Cardiac septum (tissue), 1 donor: ENCODE data around the gene TMEM140. TPM values are rescaled to one million over a fixed set of nuclear protein-coding genes. Genes with fewer than 3 reads are reported as not detected.

Experiments used
- DNase-seq: peaks from one replicate; pipeline ENCODE4 v3.0.0-alpha.2; 2020; ENCODE audit warnings: low spot score
- intact Hi-C: fragments of 100-400 bp; cut with DNase I; formaldehyde crosslinking; loops from one replicate; pipeline ENCODE4 v1.14.0; 2022
- total RNA-seq: library from RNA; stranded (reverse); fragmentation: NEBNext Ultra II Directional; extraction: Animal tissue kit (Norgen Biotek cat#: 25700); gene quantifications from one replicate; pipeline ENCODE4 v1.2.1, GENCODE V29; 2021
- donor health status: DM: no; HTN: no; CAD: no.

TMEM140 gene
- total RNA-seq, 1 donor from 2014 or later = 15.2 TPM

- no peak for DNase-seq
- intact Hi-C loops = no loop called here
These were observed 6.9 kb downstream of the TMEM140 start for GRCh38 chr7:135154734-135155133.

- no peak for DNase-seq
- intact Hi-C loops = no loop called here
These were observed 8.4 kb downstream of the TMEM140 start for GRCh38 chr7:135156290-135156689.

DNA sequence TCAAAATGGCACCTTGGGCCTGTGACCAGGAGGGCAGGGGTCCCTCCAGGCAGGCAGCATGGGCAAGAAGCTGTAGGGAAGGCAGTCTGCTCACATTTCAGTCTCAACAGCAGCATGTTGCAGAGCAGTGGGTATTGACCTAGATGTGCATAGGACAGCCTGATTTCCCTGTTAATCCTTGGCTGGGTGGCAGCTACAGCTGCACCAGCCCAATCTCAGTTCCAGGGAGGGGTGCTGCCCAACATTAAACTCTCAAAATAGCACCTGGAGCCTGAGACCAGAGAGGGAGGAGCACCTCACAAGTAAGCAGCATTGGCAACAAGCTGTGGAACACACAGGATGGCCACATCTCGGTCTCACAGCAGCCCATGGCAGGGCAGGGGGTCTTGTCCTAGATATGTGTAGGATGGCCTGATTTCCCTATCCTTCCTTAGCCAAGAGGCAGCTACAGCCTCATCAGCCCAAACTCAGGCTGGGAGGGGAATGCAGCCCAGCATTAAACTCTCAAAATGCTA is 10.3 kb downstream of the TMEM140 start:
- no peak for DNase-seq
- intact Hi-C loops = no loop called here

DNA sequence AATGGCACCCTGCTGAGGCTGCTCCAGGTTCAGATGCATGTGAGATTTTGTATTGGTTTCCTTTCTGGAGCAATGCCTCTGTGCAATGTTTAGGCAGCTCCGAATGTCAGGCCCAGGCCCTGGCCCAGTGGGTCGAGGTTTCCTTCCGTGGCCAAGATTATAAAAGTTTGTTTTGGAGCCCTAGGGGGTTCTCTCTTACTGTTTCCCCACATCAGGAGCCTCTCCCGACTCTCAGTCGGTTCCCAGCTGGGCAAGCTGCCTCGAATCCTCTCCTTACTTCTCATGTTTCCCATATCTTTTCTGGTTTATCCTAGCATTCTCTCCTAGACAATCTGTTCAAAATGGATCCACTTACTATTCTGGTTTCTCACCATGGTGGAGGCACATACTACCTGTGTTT is 11.0 kb downstream of the TMEM140 start:
- no peak for DNase-seq
- intact Hi-C loops = no loop called here

- no peak for DNase-seq
- intact Hi-C loops = loop anchor here (2.0 kb wide), 1 partner anchor 13 kb away; no protein-coding TSS in a partner anchor
These were observed 11.7 kb downstream of the TMEM140 start for GRCh38 chr7:135159359-135160085.

DNA sequence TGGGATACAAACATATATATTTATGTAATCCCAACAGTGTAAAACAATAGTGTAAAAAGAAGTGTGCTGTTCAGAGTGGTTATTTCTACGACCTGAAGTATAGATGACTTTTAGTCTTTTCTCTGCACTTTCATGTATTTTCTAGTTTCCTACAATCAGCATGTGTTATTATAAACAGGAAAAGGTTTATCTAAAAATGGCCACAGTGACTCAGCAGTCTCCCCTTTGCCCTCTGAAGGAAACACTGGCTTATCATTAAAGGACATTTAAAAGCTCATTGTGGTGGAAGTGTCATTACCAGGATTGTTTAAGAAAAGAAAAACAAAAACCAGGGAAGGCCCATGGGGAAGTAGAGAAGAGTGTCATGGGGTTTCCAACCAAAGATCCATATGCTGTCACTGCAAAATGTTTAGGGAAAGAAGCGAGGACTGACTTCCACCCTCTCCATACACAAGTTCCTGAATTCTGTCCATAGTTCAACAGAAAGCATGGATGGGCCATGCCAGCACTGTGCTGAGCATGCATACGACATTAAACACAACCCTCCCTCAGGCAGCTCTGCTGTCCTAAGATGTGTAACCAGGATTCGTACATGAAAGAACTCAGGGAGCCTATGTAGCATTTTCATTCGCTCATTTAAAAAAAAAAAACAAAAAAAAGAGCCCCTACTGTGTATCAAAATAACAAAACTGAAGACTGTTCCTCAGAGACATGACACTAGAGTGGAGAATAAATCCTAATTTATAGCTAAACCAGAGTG is 12.4 kb downstream of the TMEM140 start:
- no peak for DNase-seq
- intact Hi-C loops = loop anchor here (2.0 kb wide), 1 partner anchor 13 kb away; no protein-coding TSS in a partner anchor

- intact Hi-C loops = loop anchor here (2.0 kb wide), 1 partner anchor 14 kb away; no protein-coding TSS in a partner anchor
- no peak for DNase-seq
These were observed 13.2 kb downstream of the TMEM140 start for GRCh38 chr7:135160858-135161653.

DNA sequence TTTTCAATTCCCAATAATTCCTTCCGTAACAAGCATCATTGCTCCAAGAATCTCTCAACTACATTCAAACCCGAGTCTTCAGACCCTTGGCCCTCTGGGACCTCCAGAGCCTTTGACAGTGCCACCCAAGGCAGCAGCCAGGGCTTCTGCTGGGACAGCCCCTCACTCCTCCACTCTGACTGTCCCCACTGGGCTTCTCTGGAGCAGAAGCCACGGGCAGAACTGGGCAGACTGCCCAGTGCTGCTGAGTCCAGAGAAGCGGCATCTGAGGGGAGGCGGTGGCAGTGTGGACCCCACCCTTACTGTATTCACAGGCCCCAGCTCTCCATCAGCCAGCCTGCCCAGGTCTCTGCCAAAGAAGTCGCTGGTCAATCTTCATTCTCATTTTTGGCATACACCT is 13.8 kb downstream of the TMEM140 start:
- intact Hi-C loops = loop anchor here (2.0 kb wide), 1 partner anchor 15 kb away; no protein-coding TSS in a partner anchor
- no peak for DNase-seq

DNA sequence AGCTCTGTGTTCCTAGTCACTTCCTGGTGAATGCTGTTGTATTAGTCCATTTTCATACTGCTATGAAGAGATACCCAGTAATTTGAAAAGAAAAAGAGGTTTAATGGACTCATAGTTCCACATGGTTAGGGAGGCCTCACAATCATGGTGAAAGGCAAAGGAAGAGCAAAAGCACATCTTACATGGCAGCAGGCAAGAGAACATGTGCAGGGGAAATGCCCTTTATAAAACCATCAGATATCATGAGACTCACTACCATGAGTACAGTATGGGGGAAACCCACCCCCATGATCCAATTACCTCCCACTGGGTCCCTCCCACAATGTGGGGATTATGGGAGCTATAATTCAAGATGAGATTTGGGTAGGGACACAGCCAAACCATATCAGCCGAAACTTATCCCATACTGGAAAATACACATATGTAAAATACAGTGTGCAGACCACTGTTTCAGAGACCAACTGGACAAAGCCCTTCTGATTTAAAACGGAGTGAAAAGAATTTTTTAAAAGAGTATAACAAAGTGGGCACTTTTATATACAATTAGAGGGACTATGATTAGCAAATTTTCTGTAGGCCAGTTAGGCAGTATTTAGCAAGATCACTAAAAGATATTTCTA is 14.6 kb downstream of the TMEM140 start:
- DNase-seq = no peak
- intact Hi-C loops = no loop called here

DNA sequence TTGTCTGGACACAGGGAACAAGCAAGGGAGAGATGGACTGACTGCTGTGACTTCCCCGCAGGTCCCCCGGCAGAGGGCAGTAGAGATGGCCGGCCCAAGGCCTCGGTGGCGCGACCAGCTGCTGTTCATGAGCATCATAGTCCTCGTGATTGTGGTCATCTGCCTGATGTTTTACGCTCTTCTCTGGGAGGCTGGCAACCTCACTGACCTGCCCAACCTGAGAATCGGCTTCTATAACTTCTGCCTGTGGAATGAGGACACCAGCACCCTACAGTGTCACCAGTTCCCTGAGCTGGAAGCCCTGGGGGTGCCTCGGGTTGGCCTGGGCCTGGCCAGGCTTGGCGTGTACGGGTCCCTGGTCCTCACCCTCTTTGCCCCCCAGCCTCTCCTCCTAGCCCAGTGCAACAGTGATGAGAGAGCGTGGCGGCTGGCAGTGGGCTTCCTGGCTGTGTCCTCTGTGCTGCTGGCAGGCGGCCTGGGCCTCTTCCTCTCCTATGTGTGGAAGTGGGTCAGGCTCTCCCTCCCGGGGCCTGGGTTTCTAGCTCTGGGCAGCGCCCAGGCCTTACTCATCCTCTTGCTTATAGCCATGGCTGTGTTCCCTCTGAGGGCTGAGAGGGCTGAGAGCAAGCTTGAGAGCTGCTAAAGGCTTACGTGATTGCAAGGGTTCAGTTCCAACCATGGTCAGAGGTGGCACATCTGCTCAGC is 16.6 kb downstream of the TMEM140 start:
- no peak for DNase-seq
- intact Hi-C loops = no loop called here

DNA sequence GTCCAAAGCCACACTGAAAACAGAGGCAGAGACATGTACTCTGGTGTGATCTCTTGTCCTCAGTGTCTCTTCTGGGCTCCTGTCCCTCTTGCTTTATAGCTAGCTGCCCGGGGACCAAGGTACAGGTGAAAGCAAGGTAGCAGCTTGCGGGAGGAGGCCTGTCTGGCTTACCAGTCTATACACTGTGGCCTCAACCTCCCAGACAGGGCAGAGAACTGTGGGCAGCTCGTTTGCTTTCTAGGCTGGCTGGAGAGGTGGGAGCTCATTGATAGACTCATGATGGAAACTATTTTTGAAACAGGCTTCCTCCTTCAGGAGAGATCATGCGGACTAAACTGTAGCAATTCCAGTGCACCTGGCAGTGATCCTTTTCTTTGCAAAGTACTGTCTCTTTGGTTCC is 18.0 kb downstream of the TMEM140 start:
- intact Hi-C loops = no loop called here
- DNase-seq = no peak

- no peak for DNase-seq
- intact Hi-C loops = no loop called here
These were observed 18.6 kb downstream of the TMEM140 start for GRCh38 chr7:135166338-135166990.

GRCh38 chr7:135167365-135167917 is 19.6 kb downstream of the TMEM140 start:
- intact Hi-C loops = no loop called here
- no peak for DNase-seq

GRCh38 chr7:135168001-135168400 is 20.1 kb downstream of the TMEM140 start:
- no peak for DNase-seq
- intact Hi-C loops = no loop called here

DNA sequence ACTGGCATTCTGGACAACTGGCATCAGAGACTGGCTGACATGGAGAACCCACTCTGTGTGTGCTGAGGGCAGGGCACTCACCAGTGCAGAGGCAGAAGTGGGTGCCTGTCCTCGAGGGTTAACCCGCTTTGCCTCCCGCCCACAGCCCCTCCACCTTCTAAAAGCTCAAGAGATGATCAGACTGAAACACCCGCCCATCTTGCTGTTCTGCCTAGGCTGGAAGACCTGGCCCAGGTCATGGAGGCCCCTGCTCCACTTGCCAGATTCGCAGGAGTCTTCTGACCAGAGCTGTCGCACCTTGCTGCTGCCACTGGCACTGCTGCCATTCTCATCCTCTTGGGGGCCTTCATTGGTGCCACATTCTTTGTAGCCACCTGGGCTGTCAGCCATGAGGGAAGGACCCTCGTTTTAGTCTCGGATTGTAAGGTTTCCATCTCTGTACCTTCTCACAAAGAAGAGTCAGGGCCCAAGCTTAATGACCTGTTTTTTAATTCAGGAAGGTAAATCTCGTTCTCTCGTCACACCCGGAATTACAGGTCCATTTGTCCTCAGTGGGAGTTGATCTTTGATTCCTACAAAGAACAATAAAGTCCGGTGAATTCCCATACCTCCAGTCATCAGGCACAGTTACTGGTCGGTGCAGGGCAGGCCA is 20.7 kb downstream of the TMEM140 start:
- DNase-seq = no peak
- intact Hi-C loops = no loop called here

DNA sequence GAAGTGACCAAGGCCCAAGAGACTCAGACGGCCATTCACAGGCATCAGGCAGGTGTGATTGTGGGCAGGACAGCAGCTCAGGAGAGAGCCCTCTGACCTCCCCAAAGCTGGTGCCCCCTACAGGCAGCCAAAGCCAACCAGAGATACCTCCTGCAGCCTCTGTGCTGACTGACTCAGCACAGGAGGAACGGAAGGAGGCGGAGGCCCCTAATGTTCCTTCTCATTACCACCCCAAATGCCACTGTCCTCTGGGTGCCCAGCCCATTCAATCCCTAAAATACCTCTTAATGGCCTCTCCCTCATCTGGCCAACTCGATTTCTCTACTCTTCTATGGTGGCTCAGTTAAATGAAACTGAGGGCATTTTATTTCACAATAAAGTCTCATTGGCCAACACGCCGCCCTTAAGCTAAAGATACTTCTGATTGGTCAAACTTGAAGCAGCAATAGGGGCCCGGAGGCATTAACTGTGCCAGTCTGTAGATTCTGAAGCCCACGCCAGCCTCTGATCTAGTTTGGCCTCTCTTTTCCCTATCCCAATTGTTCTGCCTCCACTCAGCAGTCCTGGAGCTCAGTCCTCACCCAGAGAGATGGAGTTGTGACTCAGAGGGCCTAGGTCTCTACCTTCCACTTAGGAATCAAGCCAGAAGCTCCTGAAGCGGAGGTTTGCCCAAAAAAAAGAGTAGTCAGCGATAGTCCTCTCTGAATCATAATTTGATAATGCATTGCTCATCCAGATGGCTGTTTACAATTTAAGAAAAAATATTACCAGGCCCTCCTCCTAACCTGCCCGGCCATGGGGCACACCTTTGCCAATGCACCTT is 21.5 kb downstream of the TMEM140 start:
- intact Hi-C loops = no loop called here
- no peak for DNase-seq

- DNase-seq = no peak
- intact Hi-C loops = loop anchor here (1.0 to 5.0 kb wide), 4 partner anchors 23 to 538 kb away; partner anchors contain the start of gene AGBL3
These were observed 22.0 kb downstream of the TMEM140 start for GRCh38 chr7:135169964-135170273.
